HuH-7 (cell line): ENCODE results near the gene SNX27.
"Not testable (repeated sequence)": the region's sequence is repeated elsewhere in the genome, so short reads cannot be mapped to it uniquely, and the experiment has no call there.

Experiments used
- DNase-seq: peaks from one replicate; pipeline ENCODE4 v3.0.0; 2011; ENCODE audit warnings: low spot score

Gene SNX27

GRCh38 chr1:151611832-151612500 is at the start of gene SNX27:
SNX27 (plus strand) TSS chr1:151612050; CDS start chr1:151612202, 152 bp downstream.
- peak; percentile 86 for DNase-seq

- no peak for DNase-seq
These were observed 49.2 kb upstream of the SNX27 start for GRCh38 chr1:151562661-151563060.

DNA sequence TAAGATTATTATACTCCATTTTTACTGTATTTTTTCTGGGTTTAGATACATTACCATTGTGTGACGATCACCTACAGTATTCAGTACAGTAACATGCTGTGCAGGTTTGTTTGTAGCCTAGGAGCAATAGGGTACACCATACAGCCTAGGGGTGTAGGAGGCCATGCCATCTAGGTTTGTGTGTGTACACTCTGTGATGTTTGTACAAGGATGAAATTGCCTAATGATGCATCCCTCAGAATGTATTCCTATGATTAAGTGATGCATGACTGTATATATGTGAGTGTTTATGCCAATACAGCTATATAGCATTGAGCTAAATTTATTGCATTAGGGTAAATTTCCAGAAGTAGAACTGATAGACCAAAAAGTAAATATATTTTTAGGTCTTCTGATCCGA is 48.5 kb upstream of the SNX27 start:
- no peak for DNase-seq

- no peak for DNase-seq
These were observed 46.2 kb upstream of the SNX27 start for GRCh38 chr1:151565502-151566189.

DNA sequence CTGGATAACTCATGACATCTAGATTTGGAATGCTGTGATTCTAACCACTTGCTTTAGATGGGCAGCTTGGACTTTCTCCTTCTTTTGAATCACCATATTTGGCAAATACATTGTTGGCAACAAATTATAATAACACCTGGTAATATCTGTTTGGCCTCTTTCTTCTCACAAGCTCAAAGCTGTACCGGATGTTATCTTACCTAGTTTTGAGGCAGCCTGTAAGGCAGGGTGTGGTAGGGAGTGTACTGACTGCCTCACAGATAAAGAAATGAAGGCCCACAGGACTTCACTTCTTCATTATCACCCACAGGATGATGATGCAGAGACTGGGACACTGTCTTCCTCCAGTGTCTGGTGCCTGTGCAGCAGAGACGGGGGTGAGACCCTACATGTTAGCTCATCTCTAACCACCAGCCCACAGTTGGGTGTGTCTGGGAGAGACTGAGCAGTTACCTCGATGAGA is 43.2 kb upstream of the SNX27 start:
- no peak for DNase-seq

DNA sequence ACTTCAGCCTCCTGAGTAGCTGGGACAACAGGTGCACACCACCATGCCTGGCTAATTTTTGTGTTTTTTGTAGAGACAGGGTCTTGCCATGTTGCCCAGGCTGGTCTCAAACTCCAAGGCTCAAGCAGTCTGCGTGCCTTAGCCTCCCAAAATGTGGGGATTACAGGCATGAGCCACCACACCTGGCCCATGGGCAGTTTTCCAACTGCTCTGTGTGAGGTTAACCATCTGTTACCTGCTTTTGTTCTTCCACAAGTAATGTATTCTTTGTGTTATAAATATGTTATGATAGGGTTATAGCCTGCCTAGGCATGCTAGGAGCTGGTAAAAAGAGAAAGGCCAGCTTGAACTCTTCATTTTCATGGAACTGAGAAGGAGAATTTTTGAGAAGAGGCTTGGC is 41.0 kb upstream of the SNX27 start:
- DNase-seq: no peak

GRCh38 chr1:151574575-151575529 is 37.0 kb upstream of the SNX27 start:
- DNase-seq: no peak

- no peak for DNase-seq
These were observed 34.7 kb upstream of the SNX27 start for GRCh38 chr1:151577173-151577572.

DNA sequence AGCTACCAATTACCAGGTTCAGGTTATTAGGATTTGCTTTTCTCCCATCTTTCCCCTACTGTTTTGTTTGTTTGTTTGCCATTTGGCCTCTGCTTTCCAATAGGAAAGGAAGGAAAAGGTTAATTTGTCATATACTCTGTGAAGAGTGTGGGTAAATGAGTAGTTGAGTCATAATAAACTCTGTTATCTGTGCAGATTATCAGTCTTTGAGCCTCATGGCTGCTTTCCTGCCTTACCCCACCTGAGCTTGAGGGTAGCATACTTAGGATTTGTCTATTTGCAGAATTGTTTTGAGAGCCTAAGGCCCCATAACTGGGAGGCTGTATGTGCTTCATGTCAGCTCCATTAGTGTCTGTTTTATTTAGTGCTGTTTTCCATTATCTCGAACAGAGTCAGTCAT is 32.9 kb upstream of the SNX27 start:
- no peak for DNase-seq

DNA sequence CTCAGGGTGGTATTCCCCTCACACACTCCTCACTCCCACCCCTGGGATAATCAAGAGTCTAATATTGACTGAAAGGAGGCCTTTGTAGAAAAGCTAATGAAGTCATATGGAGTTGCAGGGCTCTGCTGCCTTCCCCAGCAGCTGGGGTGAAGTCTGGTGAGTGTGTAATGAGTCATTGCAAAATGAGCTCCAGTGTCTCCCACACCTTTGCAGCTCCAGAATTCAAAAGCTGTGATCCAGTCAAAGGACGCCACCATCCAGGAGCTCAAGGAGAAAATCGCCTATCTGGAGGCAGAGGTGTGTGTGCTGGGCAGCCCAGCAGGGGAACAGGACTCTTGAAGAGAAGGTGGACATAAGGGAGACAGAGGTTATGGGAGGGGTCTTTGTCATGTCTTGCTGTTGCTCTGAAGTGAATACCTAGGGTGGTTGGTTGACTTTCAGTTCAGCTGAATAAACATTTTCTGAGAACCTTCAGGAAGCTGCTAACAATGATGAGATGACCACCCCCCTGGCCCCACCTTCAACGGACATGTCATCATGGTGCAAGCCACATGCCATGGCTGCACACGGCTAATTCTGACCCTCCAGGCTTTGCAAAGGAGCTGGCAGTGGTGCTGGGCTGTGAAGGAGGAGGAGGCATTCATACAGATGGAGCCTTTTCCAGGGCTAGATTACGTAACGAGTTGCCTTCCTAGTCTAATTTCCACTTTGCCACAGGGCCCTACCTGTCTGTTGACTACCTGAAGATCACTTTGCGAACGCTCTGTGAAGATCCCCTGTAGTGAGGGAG is 32.2 kb upstream of the SNX27 start:
- DNase-seq: no peak

GRCh38 chr1:151581451-151581850 is 30.4 kb upstream of the SNX27 start:
- DNase-seq: no peak

- no peak for DNase-seq
These were observed 29.9 kb upstream of the SNX27 start for GRCh38 chr1:151581921-151582320.

- no peak for DNase-seq
These were observed 28.1 kb upstream of the SNX27 start for GRCh38 chr1:151583796-151584195.

GRCh38 chr1:151584278-151584677 is 27.6 kb upstream of the SNX27 start:
- DNase-seq: no peak

- DNase-seq: no peak
These were observed 27.1 kb upstream of the SNX27 start for GRCh38 chr1:151584780-151585179.

GRCh38 chr1:151585622-151586021 is 26.2 kb upstream of the SNX27 start:
- DNase-seq: no peak

- DNase-seq: no peak
These were observed 20.9 kb upstream of the SNX27 start for GRCh38 chr1:151590961-151591360.

GRCh38 chr1:151593730-151594129 is 18.1 kb upstream of the SNX27 start:
- no peak for DNase-seq

DNA sequence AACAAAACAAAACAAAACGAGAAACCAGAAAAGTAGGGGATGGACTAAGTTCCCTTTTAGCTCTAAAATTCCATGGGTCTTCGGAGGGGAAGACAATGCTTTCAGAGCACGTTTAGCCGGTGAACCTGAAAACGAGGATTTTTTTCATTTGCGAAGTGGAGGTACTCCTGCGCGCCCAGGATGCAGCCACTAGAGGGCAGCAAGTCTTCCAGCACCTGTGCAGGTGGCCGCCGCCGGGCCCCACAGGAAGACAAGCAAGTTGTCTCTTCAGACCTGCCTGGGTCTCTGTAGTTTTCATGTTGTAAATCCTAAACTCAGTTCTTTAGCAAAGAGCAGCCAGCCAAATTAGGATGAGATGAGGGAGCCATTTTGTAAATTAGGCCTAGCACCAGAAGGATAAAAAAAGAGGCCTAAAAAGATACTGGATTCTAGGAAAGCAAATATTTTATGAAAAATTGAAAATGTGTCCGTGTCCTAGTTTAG is 17.7 kb upstream of the SNX27 start:
- peak; percentile 79 for DNase-seq

- DNase-seq: no peak
These were observed 15.5 kb upstream of the SNX27 start for GRCh38 chr1:151596166-151596953.

GRCh38 chr1:151602550-151602949 is 9.3 kb upstream of the SNX27 start:
- DNase-seq: not testable (repeated sequence)
